ENCODE results near the gene STUB1.
"Not testable (repeated sequence)": the region's sequence is repeated elsewhere in the genome, so short reads cannot be mapped to it uniquely, and the experiment has no call there.

The STUB1 gene

GRCh38 chr16:684961-685696 is 4.9 kb downstream of the STUB1 start:
- H3K4me1 ChIP-seq (ENCODE audit: control insufficient read depth in 2 of 2, insufficient read depth in 2 of 2, low read length in 2 of 2), result peaks cover 38 to 44% of the 10 kb centered on the region in 2 donors
- no peaks in the 10 kb centered on the region for H3K9me3 ChIP-seq (ENCODE audit: control insufficient read depth in 2 of 2, low read length in 2 of 2)
- peak overlapping the region in 1 of 2 donors; percentile 78 for H3K4me3 ChIP-seq (ENCODE audit: low read length in 2 of 2)
- peaks cover 12 to 23% of the 10 kb centered on the region in 2 donors for H3K36me3 ChIP-seq (ENCODE audit: control insufficient read depth in 2 of 2, insufficient read depth in 2 of 2, low read length in 2 of 2)
- H3K9ac ChIP-seq (ENCODE audit: low read depth in 1 of 2, low read length in 2 of 2), result no peak overlapping the region
- H3K27me3 ChIP-seq (ENCODE audit: control insufficient read depth in 2 of 2, insufficient read depth in 2 of 2, low read length in 2 of 2), result no peaks in the 10 kb centered on the region
- H3K27ac ChIP-seq (ENCODE audit: low read depth in 2 of 2, low read length in 2 of 2), result no peak overlapping the region

DNA sequence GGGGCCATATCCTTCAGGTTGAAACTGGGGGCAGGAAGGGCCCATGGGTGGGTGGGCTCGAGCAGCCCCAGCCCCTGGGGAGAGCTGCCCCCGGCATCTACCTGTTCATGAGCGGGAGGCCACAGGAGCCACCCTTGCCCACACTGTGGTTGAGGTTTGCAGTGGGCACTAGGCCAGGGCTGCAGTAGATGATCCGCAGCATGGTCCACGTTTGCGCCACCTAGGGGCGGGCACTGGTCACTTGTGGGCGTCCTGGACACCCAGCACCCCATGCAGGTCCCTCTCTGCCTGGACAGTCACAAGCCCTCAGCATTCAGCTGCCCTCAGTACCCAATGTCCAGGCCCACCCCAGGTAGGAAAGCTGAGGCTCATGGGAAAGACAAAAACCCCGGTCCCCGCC is 5.8 kb downstream of the STUB1 start:
- Histone ChIP-seq H3K27ac (ENCODE audit: low read depth in 2 of 2, low read length in 2 of 2) (no peak overlapping the region), H3K27me3 (ENCODE audit: control insufficient read depth in 2 of 2, insufficient read depth in 2 of 2, low read length in 2 of 2) (no peaks in the 10 kb centered on the region), H3K4me3 (ENCODE audit: low read length in 2 of 2) (no peak overlapping the region), H3K9ac (ENCODE audit: low read depth in 1 of 2, low read length in 2 of 2) (no peak overlapping the region), H3K9me3 (ENCODE audit: control insufficient read depth in 2 of 2, low read length in 2 of 2) (no peaks in the 10 kb centered on the region), H3K4me1 (ENCODE audit: control insufficient read depth in 2 of 2, insufficient read depth in 2 of 2, low read length in 2 of 2) (peaks cover 38 to 41% of the 10 kb centered on the region in 2 donors), H3K36me3 (ENCODE audit: control insufficient read depth in 2 of 2, insufficient read depth in 2 of 2, low read length in 2 of 2) (peaks cover 12 to 23% of the 10 kb centered on the region in 2 donors)

GRCh38 chr16:686459-687260 is 6.5 kb downstream of the STUB1 start:
- Histone ChIP-seq H3K27ac (ENCODE audit: low read depth in 2 of 2, low read length in 2 of 2) (no peak overlapping the region), H3K36me3 (ENCODE audit: control insufficient read depth in 2 of 2, insufficient read depth in 2 of 2, low read length in 2 of 2) (peaks cover 8 to 19% of the 10 kb centered on the region in 2 donors), H3K4me1 (ENCODE audit: control insufficient read depth in 2 of 2, insufficient read depth in 2 of 2, low read length in 2 of 2) (peaks cover 32 to 34% of the 10 kb centered on the region in 2 donors), H3K4me3 (ENCODE audit: low read length in 2 of 2) (no peak overlapping the region), H3K9me3 (ENCODE audit: control insufficient read depth in 2 of 2, low read length in 2 of 2) (no peaks in the 10 kb centered on the region), H3K9ac (ENCODE audit: low read depth in 1 of 2, low read length in 2 of 2) (no peak overlapping the region), H3K27me3 (ENCODE audit: control insufficient read depth in 2 of 2, insufficient read depth in 2 of 2, low read length in 2 of 2) (no peaks in the 10 kb centered on the region)

- no peak overlapping the region for H3K9ac ChIP-seq (ENCODE audit: low read depth in 1 of 2, low read length in 2 of 2)
- H3K27ac ChIP-seq (ENCODE audit: low read depth in 2 of 2, low read length in 2 of 2), result no peak overlapping the region
- H3K4me1 ChIP-seq (ENCODE audit: control insufficient read depth in 2 of 2, insufficient read depth in 2 of 2, low read length in 2 of 2), result peaks cover 25 to 27% of the 10 kb centered on the region in 2 donors
- no peaks in the 10 kb centered on the region for H3K9me3 ChIP-seq (ENCODE audit: control insufficient read depth in 2 of 2, low read length in 2 of 2)
- no peaks in the 10 kb centered on the region for H3K27me3 ChIP-seq (ENCODE audit: control insufficient read depth in 2 of 2, insufficient read depth in 2 of 2, low read length in 2 of 2)
- H3K4me3 ChIP-seq (ENCODE audit: low read length in 2 of 2), result no peak overlapping the region
- peaks cover 0 to 11% of the 10 kb centered on the region in 2 donors for H3K36me3 ChIP-seq (ENCODE audit: control insufficient read depth in 2 of 2, insufficient read depth in 2 of 2, low read length in 2 of 2)
Observed at GRCh38 chr16:687499-687898, 7.3 kb downstream of the STUB1 start.

DNA sequence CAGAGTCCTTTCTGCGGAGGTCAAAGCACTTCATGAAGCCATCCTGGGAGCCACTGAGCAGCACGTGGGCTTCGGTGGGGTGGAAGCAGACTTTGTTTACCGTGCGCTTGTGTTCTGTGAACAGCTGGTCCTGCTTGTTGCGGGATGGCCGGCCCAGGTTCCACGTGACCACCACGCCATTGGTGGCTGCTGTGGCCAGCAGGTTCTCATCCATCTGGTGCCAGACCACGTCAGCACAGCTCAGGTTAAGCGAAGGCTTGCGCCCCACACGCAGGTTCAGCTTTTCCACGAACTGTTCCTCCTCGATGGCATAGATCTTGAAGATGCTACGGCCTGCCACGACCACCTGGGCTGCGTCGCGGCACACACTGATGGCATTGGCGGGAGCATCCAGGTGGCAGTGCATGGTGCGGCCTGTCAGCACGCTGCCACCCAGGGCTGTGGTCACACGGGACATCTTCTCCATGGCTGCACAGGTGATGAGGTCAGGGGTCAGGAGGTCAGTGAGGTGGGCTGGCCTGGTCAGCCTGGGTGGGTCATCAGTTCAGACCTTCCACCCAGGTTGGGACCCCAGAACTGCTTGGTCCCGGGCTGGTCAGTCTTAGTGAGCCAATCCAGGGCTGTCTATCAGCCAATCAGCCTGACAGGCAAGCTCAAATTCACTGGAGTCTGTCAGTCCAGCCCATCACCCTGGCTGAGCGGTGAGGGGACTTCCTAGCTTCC is 9.1 kb downstream of the STUB1 start:
- no peaks in the 10 kb centered on the region for H3K9me3 ChIP-seq (ENCODE audit: control insufficient read depth in 2 of 2, low read length in 2 of 2)
- peak overlapping the region in 1 of 2 donors; percentile 75 for H3K27ac ChIP-seq (ENCODE audit: low read depth in 2 of 2, low read length in 2 of 2)
- H3K27me3 ChIP-seq (ENCODE audit: control insufficient read depth in 2 of 2, insufficient read depth in 2 of 2, low read length in 2 of 2), result peaks cover 0 to 8% of the 10 kb centered on the region in 2 donors
- H3K4me1 ChIP-seq (ENCODE audit: control insufficient read depth in 2 of 2, insufficient read depth in 2 of 2, low read length in 2 of 2), result peaks cover 19% of the 10 kb centered on the region in 2 donors
- H3K36me3 ChIP-seq (ENCODE audit: control insufficient read depth in 2 of 2, insufficient read depth in 2 of 2, low read length in 2 of 2), result peaks cover 0 to 3% of the 10 kb centered on the region in 2 donors
- peak overlapping the region; percentile 74 to 90 for H3K4me3 ChIP-seq (ENCODE audit: low read length in 2 of 2)
- peak overlapping the region; percentile 88 for H3K9ac ChIP-seq (ENCODE audit: low read depth in 1 of 2, low read length in 2 of 2)

DNA sequence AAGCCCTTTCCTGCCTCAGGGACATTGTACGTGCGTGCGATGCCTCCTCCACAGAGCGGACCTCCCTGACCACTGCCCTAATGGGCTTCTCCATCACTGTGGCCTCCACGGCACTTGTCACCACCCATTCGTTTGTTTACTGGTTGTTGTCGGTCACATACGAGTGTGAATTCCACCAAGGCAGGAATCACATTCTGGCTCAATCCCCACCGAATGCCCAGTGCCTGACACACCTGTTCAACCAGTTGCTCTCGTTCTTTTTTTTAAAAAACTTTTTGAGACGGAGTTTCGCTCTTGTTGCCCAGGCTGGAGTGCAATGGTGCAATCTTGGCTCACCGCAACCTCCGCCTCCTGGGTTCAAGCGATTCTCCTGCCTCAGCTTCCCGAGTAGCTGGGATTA is 11.0 kb downstream of the STUB1 start:
- H3K9ac ChIP-seq (ENCODE audit: low read depth in 1 of 2, low read length in 2 of 2); H3K36me3 ChIP-seq (ENCODE audit: control insufficient read depth in 2 of 2, insufficient read depth in 2 of 2, low read length in 2 of 2); H3K4me3 ChIP-seq (ENCODE audit: low read length in 2 of 2); H3K9me3 ChIP-seq (ENCODE audit: control insufficient read depth in 2 of 2, low read length in 2 of 2); H3K27ac ChIP-seq (ENCODE audit: low read depth in 2 of 2, low read length in 2 of 2): not testable (repeated sequence)
- Histone ChIP-seq H3K27me3 (ENCODE audit: control insufficient read depth in 2 of 2, insufficient read depth in 2 of 2, low read length in 2 of 2) (peaks cover 2 to 12% of the 10 kb centered on the region in 2 donors), H3K4me1 (ENCODE audit: control insufficient read depth in 2 of 2, insufficient read depth in 2 of 2, low read length in 2 of 2) (peaks cover 20 to 22% of the 10 kb centered on the region in 2 donors)

GRCh38 chr16:692356-693108 is 12.3 kb downstream of the STUB1 start:
- Histone ChIP-seq H3K9ac (ENCODE audit: low read depth in 1 of 2, low read length in 2 of 2) (no peak overlapping the region), H3K36me3 (ENCODE audit: control insufficient read depth in 2 of 2, insufficient read depth in 2 of 2, low read length in 2 of 2) (no peaks in the 10 kb centered on the region), H3K9me3 (ENCODE audit: control insufficient read depth in 2 of 2, low read length in 2 of 2) (no peaks in the 10 kb centered on the region), H3K27me3 (ENCODE audit: control insufficient read depth in 2 of 2, insufficient read depth in 2 of 2, low read length in 2 of 2) (peaks cover 2 to 12% of the 10 kb centered on the region in 2 donors), H3K27ac (ENCODE audit: low read depth in 2 of 2, low read length in 2 of 2) (no peak overlapping the region), H3K4me3 (ENCODE audit: low read length in 2 of 2) (no peak overlapping the region), H3K4me1 (ENCODE audit: control insufficient read depth in 2 of 2, insufficient read depth in 2 of 2, low read length in 2 of 2) (peaks cover 20 to 23% of the 10 kb centered on the region in 2 donors)

DNA sequence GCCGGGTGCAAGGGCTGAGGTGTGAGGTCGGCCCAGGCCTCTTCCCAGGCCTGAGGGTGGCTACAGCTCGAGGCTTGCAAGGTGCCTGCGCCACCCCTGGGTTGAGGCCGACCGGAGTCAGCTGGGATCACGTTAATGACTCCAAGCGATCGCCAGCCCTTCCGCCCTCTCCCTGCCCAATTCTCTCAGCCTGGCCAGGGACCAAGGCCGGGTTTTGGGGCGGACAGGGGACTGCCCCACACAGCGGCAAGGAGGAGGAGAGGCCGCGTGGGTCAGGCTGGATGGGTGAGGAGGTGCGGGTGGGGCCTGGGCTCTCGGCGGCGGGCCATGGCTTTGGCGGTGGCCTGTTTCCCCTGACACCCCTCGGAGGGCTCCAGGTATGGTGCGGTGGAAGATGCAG is 13.2 kb downstream of the STUB1 start:
- Histone ChIP-seq H3K4me1 (ENCODE audit: control insufficient read depth in 2 of 2, insufficient read depth in 2 of 2, low read length in 2 of 2) (peaks cover 20 to 23% of the 10 kb centered on the region in 2 donors), H3K4me3 (ENCODE audit: low read length in 2 of 2) (no peak overlapping the region), H3K36me3 (ENCODE audit: control insufficient read depth in 2 of 2, insufficient read depth in 2 of 2, low read length in 2 of 2) (no peaks in the 10 kb centered on the region), H3K9me3 (ENCODE audit: control insufficient read depth in 2 of 2, low read length in 2 of 2) (no peaks in the 10 kb centered on the region), H3K9ac (ENCODE audit: low read depth in 1 of 2, low read length in 2 of 2) (no peak overlapping the region), H3K27me3 (ENCODE audit: control insufficient read depth in 2 of 2, insufficient read depth in 2 of 2, low read length in 2 of 2) (peaks cover 2 to 12% of the 10 kb centered on the region in 2 donors), H3K27ac (ENCODE audit: low read depth in 2 of 2, low read length in 2 of 2) (no peak overlapping the region)

- no peak overlapping the region for H3K4me3 ChIP-seq (ENCODE audit: low read length in 2 of 2)
- no peak overlapping the region for H3K27ac ChIP-seq (ENCODE audit: low read depth in 2 of 2, low read length in 2 of 2)
- peaks cover 20 to 23% of the 10 kb centered on the region in 2 donors for H3K4me1 ChIP-seq (ENCODE audit: control insufficient read depth in 2 of 2, insufficient read depth in 2 of 2, low read length in 2 of 2)
Observed at GRCh38 chr16:693766-694165, 13.6 kb downstream of the STUB1 start.

More at GRCh38 chr16:693766-694165, 13.6 kb downstream of the STUB1 start:
- H3K9ac ChIP-seq (ENCODE audit: low read depth in 1 of 2, low read length in 2 of 2), result no peak overlapping the region
- H3K36me3 ChIP-seq (ENCODE audit: control insufficient read depth in 2 of 2, insufficient read depth in 2 of 2, low read length in 2 of 2), result no peaks in the 10 kb centered on the region
- H3K27me3 ChIP-seq (ENCODE audit: control insufficient read depth in 2 of 2, insufficient read depth in 2 of 2, low read length in 2 of 2), result peaks cover 2 to 12% of the 10 kb centered on the region in 2 donors
- H3K9me3 ChIP-seq (ENCODE audit: control insufficient read depth in 2 of 2, low read length in 2 of 2), result no peaks in the 10 kb centered on the region
